Loucy (cell line): ENCODE data around the gene RETREG2.

ENCODE experiments used
- H2AFZ ChIP-seq: fragments of 200-600 bp; sonication (generic); 2 replicates; pipeline ENCODE4 v1.6.0; 2016; ENCODE audit warnings: antibody characterized with exemption, mild to moderate bottlenecking, low read length, moderate library complexity
- H3F3A ChIP-seq: fragments of 200-600 bp; 2 replicates; pipeline ENCODE4 v1.6.0; 2016; ENCODE audit warnings: antibody characterized with exemption, low read depth, mild to moderate bottlenecking
- H3K27me3 ChIP-seq: fragments of 200-600 bp; sonication (generic); 2 replicates; pipeline ENCODE4 v1.6.1; 2014; ENCODE audit warnings: low read length, mild to moderate bottlenecking; ENCODE audit not compliant: insufficient read depth, poor library complexity, severe bottlenecking
- H3K36me3 ChIP-seq: fragments of 200-600 bp; sonication (generic); 2 replicates; pipeline ENCODE4 v1.6.1; 2016; ENCODE audit warnings: low read length; ENCODE audit not compliant: insufficient read depth
- H3K4me1 ChIP-seq: fragments of 200-600 bp; sonication (generic); 2 replicates; pipeline ENCODE4 v1.5.1; 2014; ENCODE audit warnings: low read length, mild to moderate bottlenecking; ENCODE audit not compliant: insufficient read depth, poor library complexity, severe bottlenecking
- H3K4me2 ChIP-seq: fragments of 200-600 bp; sonication (generic); 2 replicates; pipeline ENCODE4 v1.6.0; 2014; ENCODE audit warnings: antibody characterized with exemption, low read length, low read depth, mild to moderate bottlenecking; ENCODE audit not compliant: poor library complexity, severe bottlenecking
- H3K4me3 ChIP-seq: fragments of 200-600 bp; sonication (generic); 2 replicates; pipeline ENCODE4 v1.5.1; 2014; ENCODE audit warnings: low read length, mild to moderate bottlenecking, mixed read lengths; ENCODE audit not compliant: poor library complexity, severe bottlenecking
- H3K79me2 ChIP-seq: fragments of 200-600 bp; sonication (generic); 2 replicates; pipeline ENCODE4 v1.6.1; 2014; ENCODE audit warnings: low read length; ENCODE audit not compliant: insufficient read depth
- H3K9ac ChIP-seq: fragments of 200-600 bp; sonication (generic); 2 replicates; pipeline ENCODE4 v1.6.0; 2014; ENCODE audit warnings: mild to moderate bottlenecking, low read depth, low read length, moderate library complexity; ENCODE audit not compliant: poor library complexity, severe bottlenecking
- H3K9me2 ChIP-seq: fragments of 200-600 bp; sonication (generic); replicated peaks from 2 replicates; pipeline ENCODE4 v1.6.1; 2016; ENCODE audit warnings: low read depth, low read length, mixed read lengths
- H3K9me3 ChIP-seq: fragments of 200-600 bp; sonication (generic); 2 replicates; pipeline ENCODE4 v1.6.1; 2014; ENCODE audit warnings: mild to moderate bottlenecking, antibody characterized with exemption, low read length, low read depth; ENCODE audit not compliant: insufficient read depth
- H4K20me1 ChIP-seq: fragments of 200-600 bp; sonication (generic); 2 replicates; pipeline ENCODE4 v1.6.0; 2014; ENCODE audit warnings: antibody characterized with exemption, low read length, mild to moderate bottlenecking; ENCODE audit not compliant: insufficient read depth, poor library complexity, severe bottlenecking
- EZH2phosphoT487 ChIP-seq: fragments of 200-600 bp; IDR thresholded peaks from 2 replicates; pipeline ENCODE4 v1.6.1; 2018; ENCODE audit warnings: antibody characterized with exemption, mild to moderate bottlenecking, moderate library complexity, borderline replicate concordance
- TF ChIP-seq, protein P1 (sequence below): fragments of 200-600 bp; sonication (generic); conservative IDR thresholded peaks from 2 replicates; pipeline ENCODE4 v1.5.1; 2014; ENCODE audit warnings: mild to moderate bottlenecking, antibody characterized with exemption, low read length

The RETREG2 gene

DNA sequence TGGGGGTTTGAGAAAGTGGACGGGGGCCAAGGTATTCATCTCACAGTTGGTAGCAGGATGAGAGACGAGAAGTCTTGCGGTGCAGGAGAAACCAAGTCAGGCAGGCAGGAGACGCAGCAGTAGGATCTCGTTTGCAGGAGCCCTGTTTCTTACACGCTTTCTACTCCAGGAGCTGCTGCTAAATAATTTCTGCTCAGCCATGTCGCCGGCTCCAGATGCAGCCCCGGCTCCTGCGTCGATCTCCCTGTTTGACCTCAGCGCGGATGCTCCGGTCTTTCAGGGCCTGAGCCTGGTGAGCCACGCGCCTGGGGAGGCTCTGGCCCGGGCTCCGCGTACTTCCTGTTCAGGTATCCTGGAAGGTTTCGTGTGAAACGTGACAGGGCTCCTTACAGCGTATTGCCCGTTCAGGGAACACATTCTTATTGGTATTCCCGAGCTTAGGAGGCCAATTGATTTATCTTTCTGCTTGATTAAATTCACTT lies 52.0 kb downstream of the RETREG2 start:
- H3K4me1 ChIP-seq: peaks cover 20% of the 10 kb centered on the region
- no peaks in the 10 kb centered on the region for H3F3A ChIP-seq
- peaks cover 18% of the 10 kb centered on the region for H4K20me1 ChIP-seq
- no peaks in the 10 kb centered on the region for H3K9me3 ChIP-seq
- no peaks in the 10 kb centered on the region for H3K9me2 ChIP-seq
- TF ChIP-seq, protein P1, sequence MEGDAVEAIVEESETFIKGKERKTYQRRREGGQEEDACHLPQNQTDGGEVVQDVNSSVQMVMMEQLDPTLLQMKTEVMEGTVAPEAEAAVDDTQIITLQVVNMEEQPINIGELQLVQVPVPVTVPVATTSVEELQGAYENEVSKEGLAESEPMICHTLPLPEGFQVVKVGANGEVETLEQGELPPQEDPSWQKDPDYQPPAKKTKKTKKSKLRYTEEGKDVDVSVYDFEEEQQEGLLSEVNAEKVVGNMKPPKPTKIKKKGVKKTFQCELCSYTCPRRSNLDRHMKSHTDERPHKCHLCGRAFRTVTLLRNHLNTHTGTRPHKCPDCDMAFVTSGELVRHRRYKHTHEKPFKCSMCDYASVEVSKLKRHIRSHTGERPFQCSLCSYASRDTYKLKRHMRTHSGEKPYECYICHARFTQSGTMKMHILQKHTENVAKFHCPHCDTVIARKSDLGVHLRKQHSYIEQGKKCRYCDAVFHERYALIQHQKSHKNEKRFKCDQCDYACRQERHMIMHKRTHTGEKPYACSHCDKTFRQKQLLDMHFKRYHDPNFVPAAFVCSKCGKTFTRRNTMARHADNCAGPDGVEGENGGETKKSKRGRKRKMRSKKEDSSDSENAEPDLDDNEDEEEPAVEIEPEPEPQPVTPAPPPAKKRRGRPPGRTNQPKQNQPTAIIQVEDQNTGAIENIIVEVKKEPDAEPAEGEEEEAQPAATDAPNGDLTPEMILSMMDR: no peak
- no peak for TF ChIP-seq EZH2phosphoT487
- peaks cover 44% of the 10 kb centered on the region; the same call in 1 of the 2 replicates for H3K36me3 ChIP-seq
- H3K4me3 ChIP-seq: peak overlapping the region; percentile 89
- peak overlapping the region; percentile 92 for H3K4me2 ChIP-seq
- H2AFZ ChIP-seq: peak overlapping the region; percentile 56; the same call in 1 of the 2 replicates
- H3K9ac ChIP-seq: peak overlapping the region; percentile 92
- no peaks in the 10 kb centered on the region for H3K27me3 ChIP-seq
- peaks cover 68% of the 10 kb centered on the region for H3K79me2 ChIP-seq

DNA sequence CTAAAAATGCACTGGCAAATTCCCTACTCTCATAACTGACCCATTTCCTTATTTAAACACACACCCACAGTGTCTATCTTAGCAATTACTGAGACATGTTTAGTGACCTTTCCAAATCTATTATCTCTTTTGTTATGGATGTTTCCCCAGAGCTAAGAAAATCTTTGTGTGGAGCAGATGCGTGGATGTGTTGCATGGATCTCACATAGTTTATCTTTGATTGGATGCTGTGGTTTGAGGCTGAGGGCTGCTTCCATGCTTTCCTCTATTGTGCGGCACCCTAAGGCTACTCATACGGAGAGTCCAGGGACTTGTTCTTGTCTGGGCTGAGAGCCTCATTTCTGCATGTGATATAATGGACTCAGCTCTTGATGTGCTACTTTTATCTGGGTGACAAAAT lies 56.3 kb downstream of the RETREG2 start:
- H3K4me1 ChIP-seq: peaks cover 10% of the 10 kb centered on the region
- no peak overlapping the region for H3K4me3 ChIP-seq
- H3K9ac ChIP-seq: no peak overlapping the region
- H3K79me2 ChIP-seq: peaks cover 45% of the 10 kb centered on the region
- peaks cover 58% of the 10 kb centered on the region; the same call in 1 of the 2 replicates for H3K36me3 ChIP-seq
- no peaks in the 10 kb centered on the region for H3K9me2 ChIP-seq
- H2AFZ ChIP-seq: no peak overlapping the region
- H3K4me2 ChIP-seq: no peak overlapping the region
- H4K20me1 ChIP-seq: peaks cover 6% of the 10 kb centered on the region
- H3F3A ChIP-seq: no peaks in the 10 kb centered on the region
- no peaks in the 10 kb centered on the region for H3K9me3 ChIP-seq
- TF ChIP-seq, protein P1: no peak
- no peak for TF ChIP-seq EZH2phosphoT487
- no peaks in the 10 kb centered on the region for H3K27me3 ChIP-seq
